Measurements from ENCODE around the gene CACNA1H. TPM values are rescaled to one million over a fixed set of nuclear protein-coding genes. Genes with fewer than 3 reads are reported as not detected.

CACNA1H gene
- total and polyA plus RNA-seq, 2 experiments from 2014 or later: 9.1 TPM

GRCh38 chr16:1159973-1160772, 7.3 kb downstream of the CACNA1H start:
- peak; percentile 51 for DNase-seq (ENCODE audit: low spot score)
- H3K36me3 ChIP-seq (replicated peaks; ENCODE audit: insufficient read depth, low read depth): no peaks in the 10 kb centered on the region
- 70% methylated on average over 44 of the region's 56 CpGs for WGBS (ENCODE audit: low lambda C conversion rate, missing lambda C conversion rate)
- no peaks in the 10 kb centered on the region for H3K9me2 ChIP-seq (replicated peaks; ENCODE audit: insufficient read depth)
- peaks cover 16% of the 10 kb centered on the region for H3K4me1 ChIP-seq (ENCODE audit: insufficient read depth)
- peaks cover 2% of the 10 kb centered on the region for H3K79me2 ChIP-seq
- no peak overlapping the region for H3K4me3 ChIP-seq
- H3K4me2 ChIP-seq: peak overlapping the region; percentile 27
- no peak for TF ChIP-seq EZH2phosphoT487 (IDR thresholded peaks at IDR 0.05; ENCODE audit: low read depth, severe bottlenecking, unreplicated experiment)
- no peak for TF ChIP-seq EZH2 (IDR thresholded peaks at IDR 0.05; ENCODE audit: borderline replicate concordance)
- TF ChIP-seq, protein P1, sequence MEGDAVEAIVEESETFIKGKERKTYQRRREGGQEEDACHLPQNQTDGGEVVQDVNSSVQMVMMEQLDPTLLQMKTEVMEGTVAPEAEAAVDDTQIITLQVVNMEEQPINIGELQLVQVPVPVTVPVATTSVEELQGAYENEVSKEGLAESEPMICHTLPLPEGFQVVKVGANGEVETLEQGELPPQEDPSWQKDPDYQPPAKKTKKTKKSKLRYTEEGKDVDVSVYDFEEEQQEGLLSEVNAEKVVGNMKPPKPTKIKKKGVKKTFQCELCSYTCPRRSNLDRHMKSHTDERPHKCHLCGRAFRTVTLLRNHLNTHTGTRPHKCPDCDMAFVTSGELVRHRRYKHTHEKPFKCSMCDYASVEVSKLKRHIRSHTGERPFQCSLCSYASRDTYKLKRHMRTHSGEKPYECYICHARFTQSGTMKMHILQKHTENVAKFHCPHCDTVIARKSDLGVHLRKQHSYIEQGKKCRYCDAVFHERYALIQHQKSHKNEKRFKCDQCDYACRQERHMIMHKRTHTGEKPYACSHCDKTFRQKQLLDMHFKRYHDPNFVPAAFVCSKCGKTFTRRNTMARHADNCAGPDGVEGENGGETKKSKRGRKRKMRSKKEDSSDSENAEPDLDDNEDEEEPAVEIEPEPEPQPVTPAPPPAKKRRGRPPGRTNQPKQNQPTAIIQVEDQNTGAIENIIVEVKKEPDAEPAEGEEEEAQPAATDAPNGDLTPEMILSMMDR (IDR thresholded peaks at IDR 0.05; ENCODE audit: poor library complexity): no peak
- H3K27me3 ChIP-seq: no peaks in the 10 kb centered on the region
- no peaks in the 10 kb centered on the region for H3K9me3 ChIP-seq (ENCODE audit: low read depth)
- peaks cover 9% of the 10 kb centered on the region for H4K20me1 ChIP-seq (ENCODE audit: insufficient read depth, poor library complexity, severe bottlenecking)
- H3K27ac ChIP-seq: no peak overlapping the region
- H2AFZ ChIP-seq: no peak overlapping the region

DNA sequence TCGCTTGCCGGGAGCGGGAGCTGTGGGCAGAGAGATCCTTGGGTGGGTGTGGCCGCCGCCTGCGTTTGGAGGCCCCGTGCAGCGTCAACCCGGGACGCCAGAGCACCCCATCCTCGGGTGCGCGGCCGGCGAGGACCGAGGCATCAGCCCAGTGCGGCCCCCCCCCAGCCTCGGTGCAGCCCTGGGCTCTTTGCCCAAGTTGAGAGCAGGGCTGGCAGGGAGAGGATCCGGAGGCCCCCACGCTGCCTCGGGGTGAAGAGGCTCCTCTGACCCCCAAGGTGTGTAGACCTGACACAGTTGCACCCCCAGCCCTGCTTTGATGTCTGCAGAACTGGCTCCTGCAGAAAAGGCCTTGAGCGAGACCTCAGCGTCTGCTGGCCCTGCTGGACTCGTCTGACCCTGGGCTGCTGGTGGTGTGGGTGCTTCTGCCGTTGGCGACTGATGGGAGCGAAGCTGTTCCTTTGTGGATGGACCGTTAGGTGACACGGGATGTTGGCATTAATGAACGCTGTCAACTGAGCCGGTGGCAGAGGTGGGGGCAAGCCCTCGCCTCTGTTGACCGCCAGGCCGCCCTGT, 8.0 kb downstream of the CACNA1H start:
- H3K4me2 ChIP-seq: no peak overlapping the region
- peaks cover 4% of the 10 kb centered on the region for H4K20me1 ChIP-seq (ENCODE audit: insufficient read depth, poor library complexity, severe bottlenecking)

GRCh38 chr16:1162701-1163566, 10.0 kb downstream of the CACNA1H start:
- H3K4me1 ChIP-seq (ENCODE audit: insufficient read depth): peaks cover 10% of the 10 kb centered on the region
- TF ChIP-seq EZH2phosphoT487 (IDR thresholded peaks at IDR 0.05; ENCODE audit: low read depth, severe bottlenecking, unreplicated experiment) (no peak), EZH2 (IDR thresholded peaks at IDR 0.05; ENCODE audit: borderline replicate concordance) (no peak)
- TF ChIP-seq, protein P1 (IDR thresholded peaks at IDR 0.05; ENCODE audit: poor library complexity): no peak
- H3K79me2 ChIP-seq: peaks cover 2% of the 10 kb centered on the region
- H3K27me3 ChIP-seq: no peaks in the 10 kb centered on the region
- H3K36me3 ChIP-seq (replicated peaks; ENCODE audit: insufficient read depth, low read depth): no peaks in the 10 kb centered on the region
- 90% methylated on average over 36 of the region's 38 CpGs for WGBS (ENCODE audit: low lambda C conversion rate, missing lambda C conversion rate)
- H4K20me1 ChIP-seq (ENCODE audit: insufficient read depth, poor library complexity, severe bottlenecking): no peaks in the 10 kb centered on the region
- DNase-seq (ENCODE audit: low spot score): no peak
- no peak overlapping the region for H2AFZ ChIP-seq
- no peak overlapping the region for H3K4me3 ChIP-seq
- no peaks in the 10 kb centered on the region for H3K9me2 ChIP-seq (replicated peaks; ENCODE audit: insufficient read depth)
- no peak overlapping the region for H3K4me2 ChIP-seq
- H3K27ac ChIP-seq: no peak overlapping the region
- H3K9me3 ChIP-seq (ENCODE audit: low read depth): no peaks in the 10 kb centered on the region

More for the DNA sequence above, 8.0 kb downstream of the CACNA1H start:
- Histone ChIP-seq H3K9me2 (replicated peaks; ENCODE audit: insufficient read depth) (no peaks in the 10 kb centered on the region), H3K4me1 (ENCODE audit: insufficient read depth) (peaks cover 10% of the 10 kb centered on the region), H3K27me3 (no peaks in the 10 kb centered on the region), H3K4me3 (no peak overlapping the region), H2AFZ (no peak overlapping the region), H3K9me3 (ENCODE audit: low read depth) (no peaks in the 10 kb centered on the region), H3K27ac (no peak overlapping the region), H3K79me2 (peaks cover 2% of the 10 kb centered on the region), H3K36me3 (replicated peaks; ENCODE audit: insufficient read depth, low read depth) (no peaks in the 10 kb centered on the region)
- TF ChIP-seq EZH2 (IDR thresholded peaks at IDR 0.05; ENCODE audit: borderline replicate concordance) (no peak), EZH2phosphoT487 (IDR thresholded peaks at IDR 0.05; ENCODE audit: low read depth, severe bottlenecking, unreplicated experiment) (no peak)
- TF ChIP-seq, protein P1 (IDR thresholded peaks at IDR 0.05; ENCODE audit: poor library complexity): no peak
- no peak for DNase-seq (ENCODE audit: low spot score)
- WGBS (ENCODE audit: low lambda C conversion rate, missing lambda C conversion rate): 96% methylated on average over 30 of the region's 34 CpGs
